Adrenal gland (tissue), 12 donors: ENCODE data around the gene FKBP1B. TPM values are rescaled to one million over a fixed set of nuclear protein-coding genes. Genes with fewer than 3 reads are reported as not detected.

Experiments
- DNase-seq, 7 donors: peaks; one replicate each; pipeline ENCODE4 v3.0.0-alpha.2; 2019 to 2020
- H3K27ac ChIP-seq, 5 donors: fragments of 200-600 bp; sonication (generic) in 4 of 5; 1 replicate in 3 of 5; 2 replicates in 2 of 5; pipeline versions ENCODE4 v1.5.1 to v1.8.0; 2016 to 2020; ENCODE audit warnings: mild to moderate bottlenecking in 1 of 5
- H3K27me3 ChIP-seq: fragments of 200-600 bp; 2 replicates; pipeline ENCODE4 v1.8.0; 2021
- H3K36me3 ChIP-seq, 2 donors: fragments of 200-600 bp; replicated peaks in 1 of 2; 1 replicate in 1 of 2; 2 replicates in 1 of 2; pipeline versions ENCODE4 v1.5.1 to v1.8.0; 2018 to 2022
- H3K4me1 ChIP-seq, 2 donors: fragments of 200-600 bp; replicated peaks in 1 of 2; 1 replicate in 1 of 2; 2 replicates in 1 of 2; pipeline versions ENCODE4 v1.5.1 to v1.8.0; 2018 to 2021
- H3K4me3 ChIP-seq, 4 donors: fragments of 200-600 bp; sonication (generic) in 3 of 4; one replicate each; pipeline ENCODE4 v1.5.1; 2016 to 2018
- H3K9me3 ChIP-seq, 3 donors: fragments of 200-600 bp; sonication (generic) in 1 of 3; replicated peaks in 1 of 3; 1 replicate in 2 of 3; 2 replicates in 1 of 3; pipeline versions ENCODE4 v1.5.1 to v1.8.0; 2016 to 2021
- POLR2A ChIP-seq, 2 donors: fragments of 450-650 bp; IDR thresholded peaks; one replicate each; pipeline ENCODE4 v1.6.1; 2017; ENCODE audit warnings: antibody characterized with exemption in 2 of 2, mild to moderate bottlenecking in 2 of 2, moderate library complexity in 1 of 2
- WGBS, 4 donors: extraction: QIAGEN DNeasy Blood & Tissue Kit in 2 of 4; methylation state at CpG; one replicate each; pipeline versions ENCODE4 v1.1.5 to v1.1.7; 2013 to 2017; 5-methylcytosine and 5-hydroxymethylcytosine counted together
- intact Hi-C, 2 donors: fragments of 100-400 bp; cut with DNase I; formaldehyde crosslinking; loops; one replicate each; pipeline versions ENCODE4 v1.14.1 to v1.15.0; 2022 to 2023
- polyA plus RNA-seq, 3 donors: library from polyadenylated mRNA; stranded (reverse); fragments of 200-250 nt in 2 of 3; fragments of 350-450 nt in 1 of 3; fragmentation: Illumina TruSeq in 1 of 3; extraction: RNeasy Lipid Tissue Mini Kit (QIAGEN cat#74804) in 1 of 3; gene quantifications; one replicate each; pipeline ENCODE4 v1.2.3, GENCODE V29; 2013 to 2014
- total RNA-seq, 9 donors: library from RNA; depleted of rRNA in 4 of 9; stranded (reverse); fragments of >200 nt in 4 of 9; fragments of 120-200 nt in 1 of 9; fragmentation: NEBNext Ultra II Directional in 1 of 9; extraction: Animal tissue kit (Norgen Biotek cat#: 25700) in 1 of 9; gene quantifications; one replicate each; pipeline versions ENCODE4 v1.1.0 to v1.2.4, GENCODE V29; 2013 to 2023
- TF ChIP-seq, protein P1 (sequence below), 6 experiments: fragments of 450-650 bp in 4 of 6; fragments of 200-600 bp in 2 of 6; sonication (generic) in 1 of 6; IDR thresholded peaks; 1 replicate in 5 of 6; 2 replicates in 1 of 6; pipeline versions ENCODE4 v1.5.1 to v1.8.0; 2016 to 2021; ENCODE audit warnings: antibody characterized with exemption in 6 of 6, mild to moderate bottlenecking in 2 of 6, moderate library complexity in 1 of 6
- donor health status: healthy with polysubstance abuse.
- donor health status: Bipolar disorder and iron deficiency.
- donor health status: DM: yes; HTN: yes; CAD: no.
- donor health status: DM: no; HTN: no; CAD: no.
- donor health status: DM: no; HTN: no; CAD: no.
- donor health status: DM: yes; HTN: yes; CAD: no.

Gene FKBP1B
- total and polyA plus RNA-seq, 12 donors, result 3.7 to 18.2 (median 6.4) TPM

DNA sequence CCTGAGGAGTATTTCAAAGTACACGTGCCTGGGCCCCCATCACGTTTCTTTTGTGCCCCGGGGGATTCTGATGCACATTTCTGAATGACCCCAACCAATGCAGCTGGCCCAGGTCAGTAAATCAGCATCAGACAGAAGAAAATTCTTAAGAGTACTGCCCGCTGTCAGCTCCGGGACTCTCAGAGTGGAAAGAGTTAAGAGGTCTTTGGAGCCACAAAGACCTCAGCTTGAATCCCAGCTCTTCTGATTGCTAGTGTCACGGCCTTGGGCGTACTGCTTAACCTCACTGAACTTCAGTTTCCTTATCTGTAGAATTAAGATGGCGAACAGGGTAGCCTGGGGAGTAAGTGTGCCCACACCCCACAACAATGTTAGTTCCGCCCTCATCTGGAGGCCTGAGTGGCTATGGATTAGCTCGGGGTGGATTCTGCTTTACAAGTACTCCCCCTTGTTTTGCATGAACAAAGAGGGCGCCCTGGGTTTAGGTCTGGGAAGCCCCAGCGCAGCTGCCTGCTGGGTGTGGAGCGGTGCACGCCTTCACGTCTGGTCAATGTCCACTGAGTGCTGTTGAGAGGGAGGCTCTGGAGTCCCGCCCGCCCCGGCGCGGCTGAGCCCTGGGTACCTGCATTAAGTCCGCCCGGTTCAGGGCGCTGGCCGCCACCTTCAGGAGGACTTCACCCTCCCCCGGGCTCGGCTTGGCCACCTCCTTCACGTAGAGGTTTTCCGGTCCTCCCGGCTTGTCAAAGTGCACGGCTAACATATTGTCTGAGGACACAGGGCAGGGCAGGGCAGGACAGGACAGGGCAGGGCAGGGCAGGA lies 34.2 kb downstream of the FKBP1B start:
- intact Hi-C loops, result loop anchor here (10.0 kb wide), 1 partner anchor 259 kb away; no protein-coding TSS in a partner anchor
- H3K27ac ChIP-seq, result peak overlapping the region; percentile 45 to 95 (median 80)
- peak overlapping the region in 3 of 4 donors; percentile 47 to 68 (median 52) for H3K4me3 ChIP-seq
- 9 to 21% (median 13%) methylated on average over 12 to 30 of the region's 30 CpGs for WGBS, 4 donors
- peaks cover 0 to 21% of the 10 kb centered on the region in 2 donors for H3K36me3 ChIP-seq
- DNase-seq, result peak in 1 of 7 donors; percentile 71
- H3K27me3 ChIP-seq, result no peaks in the 10 kb centered on the region
- peaks cover 6 to 19% of the 10 kb centered on the region in 2 donors for H3K4me1 ChIP-seq
- TF ChIP-seq POLR2A (IDR thresholded peaks at IDR 0.05), result peak in 1 of 2 donors; percentile 22
- TF ChIP-seq, protein P1, sequence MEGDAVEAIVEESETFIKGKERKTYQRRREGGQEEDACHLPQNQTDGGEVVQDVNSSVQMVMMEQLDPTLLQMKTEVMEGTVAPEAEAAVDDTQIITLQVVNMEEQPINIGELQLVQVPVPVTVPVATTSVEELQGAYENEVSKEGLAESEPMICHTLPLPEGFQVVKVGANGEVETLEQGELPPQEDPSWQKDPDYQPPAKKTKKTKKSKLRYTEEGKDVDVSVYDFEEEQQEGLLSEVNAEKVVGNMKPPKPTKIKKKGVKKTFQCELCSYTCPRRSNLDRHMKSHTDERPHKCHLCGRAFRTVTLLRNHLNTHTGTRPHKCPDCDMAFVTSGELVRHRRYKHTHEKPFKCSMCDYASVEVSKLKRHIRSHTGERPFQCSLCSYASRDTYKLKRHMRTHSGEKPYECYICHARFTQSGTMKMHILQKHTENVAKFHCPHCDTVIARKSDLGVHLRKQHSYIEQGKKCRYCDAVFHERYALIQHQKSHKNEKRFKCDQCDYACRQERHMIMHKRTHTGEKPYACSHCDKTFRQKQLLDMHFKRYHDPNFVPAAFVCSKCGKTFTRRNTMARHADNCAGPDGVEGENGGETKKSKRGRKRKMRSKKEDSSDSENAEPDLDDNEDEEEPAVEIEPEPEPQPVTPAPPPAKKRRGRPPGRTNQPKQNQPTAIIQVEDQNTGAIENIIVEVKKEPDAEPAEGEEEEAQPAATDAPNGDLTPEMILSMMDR (IDR thresholded peaks at IDR 0.05), result no peak
- H3K9me3 ChIP-seq, result no peaks in the 10 kb centered on the region

DNA sequence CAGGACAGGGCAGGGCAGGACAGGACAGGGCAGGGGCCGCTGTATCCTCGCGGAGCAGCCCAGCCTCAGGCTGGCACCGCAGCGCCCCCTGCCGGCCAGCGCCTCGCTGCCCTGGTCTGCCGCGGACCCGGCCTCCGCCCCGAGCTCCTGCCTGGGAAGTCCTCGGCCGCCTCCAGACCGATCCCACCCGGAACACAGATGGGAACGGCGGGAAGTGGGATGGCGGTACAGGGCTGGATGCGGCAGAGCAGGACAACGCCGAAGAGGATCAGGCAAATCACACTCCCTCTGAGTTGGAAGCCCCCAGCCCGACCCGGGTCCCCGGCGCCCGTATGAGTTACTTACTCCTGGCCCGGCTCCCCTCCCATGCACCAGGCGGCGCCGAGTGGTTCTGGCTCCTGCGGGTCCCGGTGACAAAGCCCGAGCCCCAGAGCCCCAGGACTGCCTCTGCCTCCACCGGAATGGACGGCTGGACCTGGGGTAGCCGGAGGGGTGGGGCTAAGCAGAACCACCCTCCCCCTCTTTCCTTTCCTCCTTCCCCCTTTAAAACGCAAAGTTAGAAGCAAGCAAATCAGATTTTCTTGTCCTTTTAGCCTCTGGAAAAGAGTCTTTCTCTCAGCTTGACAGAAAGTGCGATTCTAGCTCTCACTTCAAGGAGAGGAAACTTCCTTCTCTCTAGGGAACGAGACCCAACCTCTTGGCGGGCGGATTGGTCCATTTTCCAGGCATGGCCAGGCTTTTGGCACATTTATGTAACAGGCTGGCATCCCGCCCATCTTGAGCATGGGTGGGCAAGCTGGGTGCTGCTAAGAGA lies 35.1 kb downstream of the FKBP1B start, which contains the start of gene TP53I3:
Gene TP53I3 (minus strand): TSS at position 449 of the 814 bp plus-strand sequence. CDS start 508 bp downstream, outside the sequence.
- peaks cover 0 to 21% of the 10 kb centered on the region in 2 donors for H3K36me3 ChIP-seq
- H3K4me3 ChIP-seq, result peak within 1 kb of the TSS in 3 of 4 donors; percentile 47 to 68 (median 52)
- H3K9me3 ChIP-seq, result no peaks in the 10 kb centered on the region
- peak; percentile 89 to 94 (median 92) for DNase-seq
- peaks cover 6 to 19% of the 10 kb centered on the region in 2 donors for H3K4me1 ChIP-seq
- intact Hi-C loops, result loop anchor here (10.0 kb wide), 1 partner anchor 260 kb away; no protein-coding TSS in a partner anchor
- H3K27ac ChIP-seq, result peak within 1 kb of the TSS; percentile 45 to 95 (median 80)
- 0 to 2% (median 1%) methylated on average over 5 to 44 of the region's 44 CpGs for WGBS, 4 donors
- no peaks in the 10 kb centered on the region for H3K27me3 ChIP-seq
- TF ChIP-seq, protein P1 (IDR thresholded peaks at IDR 0.05), result peak; percentile 77 to 98 (median 94)
- peak; percentile 79 to 87 for TF ChIP-seq POLR2A (IDR thresholded peaks at IDR 0.05)

DNA sequence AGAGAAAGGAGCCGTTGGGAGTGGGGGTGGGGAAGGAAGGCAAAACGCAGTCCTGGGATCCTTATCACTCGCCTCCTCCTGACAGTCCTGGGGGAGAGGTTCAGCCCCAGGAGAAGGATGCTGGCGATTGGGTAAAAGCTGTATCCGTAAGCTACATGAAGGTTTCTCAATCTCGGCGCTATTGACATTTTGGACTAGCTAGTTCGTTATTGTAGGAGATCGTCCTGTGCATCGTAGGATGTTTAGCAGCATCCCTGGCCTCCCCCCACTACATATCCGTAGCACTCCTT lies 35.6 kb downstream of the FKBP1B start:
- Histone ChIP-seq H3K9me3 (no peaks in the 10 kb centered on the region), H3K27ac (peak overlapping the region; percentile 45 to 95 (median 80)), H3K36me3 (peaks cover 0 to 21% of the 10 kb centered on the region in 2 donors), H3K4me1 (peaks cover 6 to 19% of the 10 kb centered on the region in 2 donors), H3K27me3 (no peaks in the 10 kb centered on the region), H3K4me3 (peak overlapping the region in 2 of 4 donors; percentile 47 to 68)
- TF ChIP-seq, protein P1 (IDR thresholded peaks at IDR 0.05), result no peak
- TF ChIP-seq POLR2A (IDR thresholded peaks at IDR 0.05), result no peak
- intact Hi-C loops, result loop anchor here (10.0 kb wide), 1 partner anchor 260 kb away; no protein-coding TSS in a partner anchor
- peak in 1 of 7 donors; percentile 64 for DNase-seq
- WGBS, 4 donors, result 10 to 20% (median 11%) methylated on average over 10 to 11 of the region's 11 CpGs

DNA sequence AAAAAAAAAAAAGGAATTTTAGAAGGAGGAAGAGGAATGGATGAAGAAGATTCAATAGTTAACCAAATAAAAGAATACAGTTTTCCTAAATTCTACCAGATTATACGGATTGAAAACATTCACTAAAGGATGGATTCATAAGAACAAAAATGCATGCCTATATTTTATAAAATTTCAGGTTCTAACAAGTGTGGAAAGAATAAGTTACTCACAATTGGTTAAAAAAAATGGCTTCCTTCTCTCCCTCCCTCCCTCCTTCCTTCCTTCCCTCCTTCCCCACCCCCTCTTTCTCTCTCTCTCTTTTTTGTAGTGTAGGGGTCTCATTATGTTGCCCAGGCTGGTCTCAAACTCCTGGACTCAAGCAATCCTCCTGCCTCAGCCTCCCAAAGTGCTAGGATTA lies 36.7 kb downstream of the FKBP1B start:
- Histone ChIP-seq H3K4me3 (no peak overlapping the region), H3K27ac (no peak overlapping the region), H3K4me1 (peaks cover 6 to 19% of the 10 kb centered on the region in 2 donors), H3K36me3 (peaks cover 0 to 19% of the 10 kb centered on the region in 2 donors), H3K27me3 (no peaks in the 10 kb centered on the region), H3K9me3 (no peaks in the 10 kb centered on the region)
- intact Hi-C loops, result loop anchor here (10.0 kb wide), 1 partner anchor 261 kb away; no protein-coding TSS in a partner anchor
- TF ChIP-seq, protein P1 (IDR thresholded peaks at IDR 0.05), result no peak
- no peak for TF ChIP-seq POLR2A (IDR thresholded peaks at IDR 0.05)
- 86 to 100% (median 97%) methylated on average over 1 of the region's 1 CpG for WGBS, 4 donors
- DNase-seq, result no peak
